ELR (cell line): ENCODE results near the gene ZNF613.
"Not testable (repeated sequence)": the region's sequence is repeated elsewhere in the genome, so short reads cannot be mapped to it uniquely, and the experiment has no call there.

Experiments
- DNase-seq: peaks from one replicate; pipeline ENCODE4 v3.0.0-alpha.2; 2015; ENCODE audit warnings: low read depth

ZNF613 gene

GRCh38 chr19:51926784-51927741 is at the start of gene ZNF613:
Gene ZNF613, plus strand, starts transcription at chr19:51927472. Its CDS starts 8,749 bp downstream, at chr19:51936221.
- DNase-seq = peak; percentile 92

- no peak for DNase-seq
These were observed 44.8 kb upstream of the ZNF613 start for GRCh38 chr19:51882518-51882917.

GRCh38 chr19:51884713-51885112 is 42.6 kb upstream of the ZNF613 start:
- no peak for DNase-seq

GRCh38 chr19:51887522-51888498 is 39.5 kb upstream of the ZNF613 start, which contains the start of gene ZNF577:
Gene ZNF577, minus strand, starts transcription at chr19:51887951. Its CDS starts 7,569 bp downstream, at chr19:51880382.
- DNase-seq = peak; percentile 84

GRCh38 chr19:51889934-51890333 is 37.3 kb upstream of the ZNF613 start:
- DNase-seq = no peak

- no peak for DNase-seq
These were observed 36.0 kb upstream of the ZNF613 start for GRCh38 chr19:51891193-51891747.

GRCh38 chr19:51901860-51902259 is 25.4 kb upstream of the ZNF613 start:
- DNase-seq = no peak

GRCh38 chr19:51903192-51903591 is 24.1 kb upstream of the ZNF613 start:
- DNase-seq = no peak

GRCh38 chr19:51904331-51905165 is 22.7 kb upstream of the ZNF613 start, which contains the start of gene ZNF649:
Gene ZNF649, minus strand, starts transcription at chr19:51905017. Its CDS starts 4,910 bp downstream, at chr19:51900107.
- peak; percentile 90 for DNase-seq

GRCh38 chr19:51905206-51905605 is 22.1 kb upstream of the ZNF613 start:
- no peak for DNase-seq

- DNase-seq = not testable (repeated sequence)
These were observed 21.6 kb upstream of the ZNF613 start for GRCh38 chr19:51905639-51906038.

- not testable (repeated sequence) for DNase-seq
These were observed 21.2 kb upstream of the ZNF613 start for GRCh38 chr19:51906108-51906507.

GRCh38 chr19:51907981-51908380 is 19.3 kb upstream of the ZNF613 start:
- not testable (repeated sequence) for DNase-seq

- DNase-seq = no peak
These were observed 11.9 kb upstream of the ZNF613 start for GRCh38 chr19:51915324-51915867.

GRCh38 chr19:51916167-51916566 is 11.1 kb upstream of the ZNF613 start:
- no peak for DNase-seq

GRCh38 chr19:51919606-51920005 is 7.7 kb upstream of the ZNF613 start:
- DNase-seq = no peak

GRCh38 chr19:51921949-51922348 is 5.3 kb upstream of the ZNF613 start:
- DNase-seq = no peak

GRCh38 chr19:51926426-51926783 is 867 bp upstream of the ZNF613 start:
- DNase-seq = no peak

- DNase-seq = no peak
These were observed 587 bp downstream of the ZNF613 start for GRCh38 chr19:51927859-51928258.

GRCh38 chr19:51931921-51932320 is 4.6 kb downstream of the ZNF613 start:
- DNase-seq = no peak

GRCh38 chr19:51938936-51939335 is 11.7 kb downstream of the ZNF613 start:
- DNase-seq = no peak
